WTC11 (cell line): ENCODE data around the gene CLPTM1L.

ENCODE experiments used
- CREB1 ChIP-seq: sonication (generic); formaldehyde crosslinking; IDR thresholded peaks from 2 replicates; pipeline ENCODE4 v1.8.0; 2023; ENCODE audit warnings: mild to moderate bottlenecking, missing genetic modification reagents
- GABPB1 ChIP-seq: sonication (generic); formaldehyde crosslinking; IDR thresholded peaks from 2 replicates; pipeline ENCODE4 v1.8.1; 2023; ENCODE audit warnings: mild to moderate bottlenecking, missing genetic modification reagents
- JUN ChIP-seq: sonication (generic); formaldehyde crosslinking; IDR thresholded peaks from 2 replicates; pipeline ENCODE4 v1.8.0; 2023; ENCODE audit warnings: mild to moderate bottlenecking, missing genetic modification reagents
- ZSCAN18 ChIP-seq: fragments of 250-450 bp; sonication (Bioruptor Pico); IDR thresholded peaks from 2 replicates; pipeline ENCODE4 v2.1.2; 2022; ENCODE audit warnings: mild to moderate bottlenecking, moderate library complexity
- TF ChIP-seq, protein P1 (sequence below): fragments of 200-600 bp; IDR thresholded peaks from 2 replicates; pipeline ENCODE4 v1.8.0; 2022; ENCODE audit warnings: antibody characterized with exemption

DNA sequence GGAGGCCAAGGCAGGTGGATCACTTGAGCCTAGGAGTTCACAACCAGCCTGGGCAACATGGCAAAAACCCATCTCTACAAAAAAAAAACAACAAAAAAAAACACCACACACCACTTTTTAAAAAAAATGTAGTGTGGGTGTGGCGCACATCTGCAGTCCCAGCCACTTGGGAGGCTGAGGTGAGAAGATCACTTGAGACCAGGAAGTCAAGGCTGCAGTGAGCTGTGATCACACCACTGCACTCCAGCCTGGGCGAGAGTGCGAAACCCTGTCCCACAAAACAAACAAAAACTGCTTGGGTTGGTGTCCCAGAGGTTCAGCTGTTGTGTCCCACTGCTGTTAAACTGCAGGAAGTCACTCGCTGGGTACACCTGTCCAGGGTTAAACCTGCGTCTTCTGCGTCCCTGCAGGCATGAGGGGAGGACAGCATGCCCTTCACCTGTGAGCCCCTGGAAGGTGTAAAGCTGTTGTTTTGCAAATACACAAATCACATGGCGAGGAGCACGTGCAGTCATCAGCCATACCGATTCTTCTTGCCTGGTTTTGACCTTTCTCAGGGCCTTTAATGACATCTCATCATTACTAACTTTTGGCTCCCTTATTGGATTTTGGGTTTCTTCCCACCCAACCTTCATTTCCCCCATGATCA lies 29.3 kb upstream of the CLPTM1L start:
- TF ChIP-seq, protein P1, sequence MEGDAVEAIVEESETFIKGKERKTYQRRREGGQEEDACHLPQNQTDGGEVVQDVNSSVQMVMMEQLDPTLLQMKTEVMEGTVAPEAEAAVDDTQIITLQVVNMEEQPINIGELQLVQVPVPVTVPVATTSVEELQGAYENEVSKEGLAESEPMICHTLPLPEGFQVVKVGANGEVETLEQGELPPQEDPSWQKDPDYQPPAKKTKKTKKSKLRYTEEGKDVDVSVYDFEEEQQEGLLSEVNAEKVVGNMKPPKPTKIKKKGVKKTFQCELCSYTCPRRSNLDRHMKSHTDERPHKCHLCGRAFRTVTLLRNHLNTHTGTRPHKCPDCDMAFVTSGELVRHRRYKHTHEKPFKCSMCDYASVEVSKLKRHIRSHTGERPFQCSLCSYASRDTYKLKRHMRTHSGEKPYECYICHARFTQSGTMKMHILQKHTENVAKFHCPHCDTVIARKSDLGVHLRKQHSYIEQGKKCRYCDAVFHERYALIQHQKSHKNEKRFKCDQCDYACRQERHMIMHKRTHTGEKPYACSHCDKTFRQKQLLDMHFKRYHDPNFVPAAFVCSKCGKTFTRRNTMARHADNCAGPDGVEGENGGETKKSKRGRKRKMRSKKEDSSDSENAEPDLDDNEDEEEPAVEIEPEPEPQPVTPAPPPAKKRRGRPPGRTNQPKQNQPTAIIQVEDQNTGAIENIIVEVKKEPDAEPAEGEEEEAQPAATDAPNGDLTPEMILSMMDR, result no peak
- TF ChIP-seq ZSCAN18 (CRISPR knock-in tag) (no peak), CREB1 (CRISPR knock-in tag) (no peak), JUN (CRISPR knock-in tag) (no peak), GABPB1 (CRISPR knock-in tag) (no peak)
